NCI-H2196 (cell line): ENCODE data around the gene MS4A4E.
"Not testable (repeated sequence)": the region's sequence is repeated elsewhere in the genome, so short reads cannot be mapped to it uniquely, and the experiment has no call there.

Experiments used
- DNase-seq: peaks from one replicate; lab custom pipeline; 2025; ENCODE audit not compliant: unreplicated experiment; lab: John Stamatoyannopoulos, UW

Gene MS4A4E

DNA sequence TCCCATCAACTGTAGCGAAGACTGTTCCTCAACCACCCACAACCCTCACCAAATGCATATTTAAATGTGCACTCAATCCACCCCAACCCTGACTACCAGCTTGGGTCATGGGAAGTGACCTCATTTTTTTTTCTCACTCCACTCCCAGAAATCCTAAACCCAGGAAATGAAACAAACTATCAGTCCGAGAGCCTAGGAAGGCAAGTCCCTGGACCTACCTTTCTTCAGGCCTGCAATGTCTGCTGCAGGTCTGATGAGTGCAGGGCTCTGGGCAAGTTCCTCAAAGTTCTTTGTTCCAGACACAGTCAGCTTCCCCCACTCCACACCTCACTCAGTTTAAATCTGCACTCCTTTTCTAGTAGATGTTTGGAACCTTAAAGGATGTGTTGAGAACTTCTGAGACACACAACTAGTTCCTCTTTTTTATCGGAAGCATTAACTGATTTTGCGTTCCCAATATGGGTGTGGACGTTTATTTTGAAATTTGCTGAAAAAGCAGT is at the start of gene MS4A4E:
MS4A4E (minus strand) TSS at position 398 of the 500 bp plus-strand sequence. CDS start 13,082 bp downstream, outside the sequence.
- DNase-seq: no peak

DNA sequence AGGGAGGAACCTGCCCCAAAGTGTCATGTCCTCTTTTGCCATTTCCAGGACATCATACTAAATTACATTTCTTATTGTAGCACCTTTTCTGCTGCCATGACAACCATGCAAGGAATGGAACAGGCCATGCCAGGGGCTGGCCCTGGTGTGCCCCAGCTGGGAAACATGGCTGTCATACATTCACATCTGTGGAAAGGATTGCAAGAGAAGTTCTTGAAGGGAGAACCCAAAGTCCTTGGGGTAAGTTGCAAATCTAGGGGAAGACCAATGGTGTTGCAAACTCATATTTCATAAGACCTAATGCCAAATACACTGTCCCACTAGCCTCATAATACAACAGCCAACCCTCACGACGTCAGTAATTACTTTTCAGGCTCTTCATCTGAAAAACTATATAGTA is 49.2 kb upstream of the MS4A4E start:
- no peak for DNase-seq

DNA sequence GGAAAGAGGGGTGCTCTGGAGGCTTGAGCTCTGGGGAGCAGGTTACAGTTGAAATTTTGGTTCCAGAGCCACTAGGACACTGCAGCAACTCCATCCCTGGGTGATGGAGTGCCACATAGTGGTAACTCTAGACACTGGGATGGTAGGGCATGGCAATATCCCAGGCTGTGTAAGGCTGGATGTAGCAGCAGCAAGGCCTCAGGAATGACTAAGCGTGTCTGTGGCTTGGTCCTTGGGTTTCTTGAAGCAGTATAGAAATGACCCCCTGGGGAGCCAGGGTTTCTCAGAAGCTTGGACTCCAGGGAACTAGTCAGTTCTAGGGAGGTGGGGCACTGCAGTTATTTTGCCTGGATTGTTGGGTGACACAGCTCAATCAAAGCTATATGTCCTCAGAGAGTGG is 45.6 kb upstream of the MS4A4E start:
- DNase-seq: no peak

GRCh38 chr11:60285411-60286126 is 42.6 kb upstream of the MS4A4E start:
- not testable (repeated sequence) for DNase-seq

GRCh38 chr11:60282286-60282685 is 39.3 kb upstream of the MS4A4E start:
- no peak for DNase-seq

- no peak for DNase-seq
These were observed 38.5 kb upstream of the MS4A4E start for GRCh38 chr11:60281485-60281884.

- DNase-seq: no peak
These were observed 37.5 kb upstream of the MS4A4E start, which contains the start of gene MS4A4A for GRCh38 chr11:60280412-60280811. MS4A4A (plus strand) TSS chr11:60280666; CDS start chr11:60280676, 10 bp downstream.

DNA sequence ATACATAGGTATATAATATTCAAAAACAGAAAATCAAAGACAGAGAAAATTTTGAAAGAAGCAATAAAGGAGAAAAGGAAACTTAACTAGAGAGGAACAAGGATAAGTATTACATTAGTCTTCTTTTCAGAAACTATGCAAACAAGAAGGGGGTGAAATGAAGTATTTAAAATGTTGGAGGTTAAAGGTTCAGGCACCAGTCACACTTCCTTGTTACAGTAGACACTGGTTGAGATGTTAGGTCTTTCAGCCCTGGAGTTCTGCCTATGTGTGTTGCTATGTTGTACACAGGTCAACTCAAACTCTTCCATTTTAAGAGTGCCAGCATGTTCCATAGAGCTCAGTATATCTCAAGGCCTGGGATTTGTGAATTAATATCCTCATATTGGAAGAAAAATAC is 31.5 kb upstream of the MS4A4E start:
- no peak for DNase-seq

- peak; percentile 43 for DNase-seq
These were observed 22.7 kb upstream of the MS4A4E start for GRCh38 chr11:60265373-60266214.

DNA sequence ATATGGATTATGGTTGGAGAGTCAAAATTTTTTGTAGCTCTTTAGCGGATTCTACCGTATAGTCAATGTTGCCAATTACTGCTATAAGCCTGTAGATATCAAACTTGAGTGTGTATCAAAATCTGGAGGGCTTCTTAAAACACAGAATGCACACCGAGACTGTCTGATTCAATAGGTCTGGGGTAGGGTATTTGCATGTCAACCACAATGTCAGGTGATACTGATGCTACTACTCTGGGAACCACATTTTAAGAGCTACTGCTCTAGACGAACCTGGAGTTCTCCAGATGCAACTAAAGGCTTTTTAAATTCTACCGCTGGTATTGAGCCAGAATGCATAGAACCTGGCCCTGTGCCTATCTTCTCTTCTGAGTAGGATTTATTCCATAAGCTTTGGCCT is 21.7 kb upstream of the MS4A4E start:
- no peak for DNase-seq

GRCh38 chr11:60263402-60263801 is 20.5 kb upstream of the MS4A4E start:
- DNase-seq: no peak

DNA sequence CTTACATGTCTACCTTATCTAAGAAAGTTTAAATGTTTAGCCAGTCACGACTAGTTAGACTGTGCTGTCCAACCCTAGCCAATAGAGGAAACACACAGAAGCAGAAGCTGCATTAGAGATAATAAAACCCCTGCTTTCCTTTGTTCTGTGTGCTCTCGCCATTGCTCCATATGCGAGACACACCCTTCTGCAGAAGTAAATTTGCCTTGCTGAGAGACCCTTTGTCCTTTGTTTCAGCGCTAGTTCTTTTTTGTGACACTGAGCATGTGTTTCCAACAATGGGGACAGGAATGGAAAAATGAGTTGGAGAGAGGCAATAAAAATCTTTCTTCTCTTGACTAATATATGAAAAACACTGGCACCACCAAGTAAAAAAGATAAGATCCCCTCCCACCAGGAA is 18.1 kb upstream of the MS4A4E start:
- no peak for DNase-seq

DNA sequence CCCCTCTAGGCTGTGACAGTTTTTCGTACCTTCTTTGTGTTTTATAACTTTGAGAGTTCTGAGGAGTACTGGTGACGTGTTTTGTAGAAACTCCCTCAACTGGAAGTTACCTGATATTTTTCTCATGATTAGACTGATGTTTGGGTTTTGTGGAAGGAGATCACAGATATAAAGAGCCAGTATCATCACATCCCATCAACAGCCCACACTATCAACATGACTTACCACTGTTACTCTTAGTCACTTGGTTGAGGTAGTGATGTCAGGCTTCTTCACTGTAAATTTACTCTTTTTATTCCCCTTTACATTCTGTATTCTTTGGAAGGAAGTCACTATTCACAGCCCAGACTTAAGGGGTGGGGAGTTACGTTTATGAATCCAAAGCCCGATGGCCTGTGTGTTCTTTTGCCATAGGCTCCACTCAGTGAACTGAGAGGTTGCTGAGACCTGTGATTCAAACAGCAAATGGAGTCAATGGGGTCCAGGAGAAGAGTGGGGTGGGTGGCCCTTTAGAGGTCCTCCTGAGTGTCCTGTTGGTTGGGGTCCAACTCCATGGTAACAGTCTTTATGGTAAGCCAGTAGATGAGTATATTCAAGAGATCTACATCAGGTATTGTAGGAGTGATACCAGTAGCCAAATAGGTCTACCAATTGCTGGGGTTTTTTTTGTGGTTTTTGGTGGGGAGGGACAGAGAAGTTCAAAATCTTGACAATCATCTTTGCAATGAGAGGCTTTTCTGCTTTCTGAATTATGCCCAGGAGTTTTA is 15.2 kb upstream of the MS4A4E start:
- no peak for DNase-seq

DNA sequence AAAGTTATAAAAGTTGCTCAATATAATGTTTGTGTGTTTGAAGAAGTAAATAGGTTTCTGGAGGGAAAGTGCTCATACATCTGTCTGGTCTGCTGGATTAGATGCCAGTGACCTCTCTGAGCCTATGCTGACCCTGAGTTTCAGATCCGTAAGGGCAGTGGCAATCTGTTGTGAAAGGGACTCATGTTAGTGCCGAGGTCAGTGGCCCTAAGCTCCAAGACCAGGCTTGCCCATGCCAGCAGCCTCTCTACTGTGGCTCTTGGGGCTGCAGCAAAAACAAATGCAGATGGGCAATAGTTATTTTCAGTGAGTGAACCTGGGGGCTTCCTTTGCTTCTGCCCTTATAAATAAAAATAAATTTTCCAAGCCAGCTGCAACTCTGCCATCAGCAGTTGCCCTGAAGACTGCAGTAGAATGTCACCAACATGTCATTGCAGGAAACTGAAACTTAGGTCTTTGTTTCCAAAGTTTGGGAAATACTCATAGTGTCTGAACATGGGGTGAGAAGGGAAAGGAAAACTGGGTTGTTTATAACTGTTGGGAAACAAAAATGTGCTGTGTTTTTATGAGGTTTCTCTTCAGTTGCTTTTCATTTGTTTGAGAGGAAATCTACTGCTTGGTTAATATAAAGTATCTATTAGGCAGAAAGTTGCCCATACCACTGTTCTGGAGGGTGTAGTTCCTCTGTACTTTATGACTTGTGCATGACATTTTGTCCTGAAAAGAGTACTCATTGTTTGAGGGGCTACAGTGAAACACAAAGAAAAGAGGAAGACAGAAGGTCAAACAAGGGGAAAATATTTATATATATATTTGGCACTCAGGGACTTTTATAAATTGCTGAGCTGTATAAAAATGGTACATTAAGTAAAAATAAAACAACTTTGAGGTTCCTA is 9.5 kb upstream of the MS4A4E start:
- no peak for DNase-seq

- no peak for DNase-seq
These were observed 8.7 kb upstream of the MS4A4E start for GRCh38 chr11:60251485-60252212.

DNA sequence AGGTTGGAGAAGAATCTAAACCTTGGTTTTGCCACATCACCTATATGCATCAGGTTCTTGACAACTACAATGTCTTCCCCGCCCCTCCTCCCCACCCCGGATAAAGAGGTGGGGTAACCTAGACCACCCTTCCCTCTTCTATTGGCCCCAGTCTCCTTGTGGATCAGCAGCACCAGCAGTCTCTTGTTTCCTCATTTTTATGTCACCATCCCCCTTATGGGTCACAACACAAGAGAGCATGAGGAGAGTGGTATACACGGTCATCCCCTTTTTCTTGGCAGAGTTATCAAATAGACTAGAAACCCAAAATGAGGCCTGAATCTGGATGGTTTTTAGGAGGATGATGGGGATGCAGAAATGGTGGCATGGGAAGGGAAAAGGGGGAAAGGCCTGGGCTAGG is 1.2 kb downstream of the MS4A4E start:
- no peak for DNase-seq

DNA sequence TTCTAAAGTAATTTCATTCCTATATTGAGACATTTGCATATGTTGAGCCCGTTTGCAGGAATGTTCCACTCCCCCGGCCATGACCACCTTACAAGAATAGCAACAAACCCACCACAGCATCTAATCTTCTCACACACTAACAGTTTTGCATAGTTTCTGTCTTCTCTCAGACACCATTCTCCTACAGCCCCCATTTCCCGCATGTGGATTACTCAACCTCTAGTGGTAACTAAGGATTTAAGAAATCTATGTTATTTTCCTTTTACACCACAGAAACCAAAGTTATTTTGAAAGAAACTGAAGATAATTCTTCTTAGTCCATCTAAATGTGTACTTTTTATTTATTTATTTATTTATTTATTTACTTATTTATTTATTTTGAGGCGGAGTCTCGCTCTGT is 2.3 kb downstream of the MS4A4E start:
- no peak for DNase-seq

GRCh38 chr11:60235321-60235720 is 7.6 kb downstream of the MS4A4E start:
- no peak for DNase-seq

GRCh38 chr11:60230681-60231080 is 12.3 kb downstream of the MS4A4E start:
- no peak for DNase-seq

DNA sequence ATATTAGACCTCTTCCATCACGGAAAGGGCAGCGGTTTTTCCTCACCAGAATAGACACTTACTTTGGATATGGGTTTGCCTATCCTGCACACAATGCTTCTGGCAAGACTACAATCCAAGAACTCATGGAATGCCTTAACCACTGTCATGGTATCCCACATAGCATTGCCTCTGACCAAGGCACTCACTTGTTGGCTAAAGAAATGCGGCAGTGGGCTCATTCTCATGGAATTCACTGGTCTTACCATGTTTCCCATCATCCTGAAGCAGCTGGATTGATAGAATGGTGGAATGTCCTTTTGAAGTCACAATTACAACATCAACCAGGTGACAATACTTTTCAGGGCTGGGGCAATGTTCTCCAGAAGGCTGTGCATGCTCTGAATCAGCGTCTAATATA is 20.8 kb downstream of the MS4A4E start:
- no peak for DNase-seq
